ENCODE measurements around the gene WWOX. TPM values are rescaled to one million over a fixed set of nuclear protein-coding genes. Genes with fewer than 3 reads are reported as not detected.

The WWOX gene
- total RNA-seq, 1 donor from 2014 or later, result 16.7 TPM

DNA sequence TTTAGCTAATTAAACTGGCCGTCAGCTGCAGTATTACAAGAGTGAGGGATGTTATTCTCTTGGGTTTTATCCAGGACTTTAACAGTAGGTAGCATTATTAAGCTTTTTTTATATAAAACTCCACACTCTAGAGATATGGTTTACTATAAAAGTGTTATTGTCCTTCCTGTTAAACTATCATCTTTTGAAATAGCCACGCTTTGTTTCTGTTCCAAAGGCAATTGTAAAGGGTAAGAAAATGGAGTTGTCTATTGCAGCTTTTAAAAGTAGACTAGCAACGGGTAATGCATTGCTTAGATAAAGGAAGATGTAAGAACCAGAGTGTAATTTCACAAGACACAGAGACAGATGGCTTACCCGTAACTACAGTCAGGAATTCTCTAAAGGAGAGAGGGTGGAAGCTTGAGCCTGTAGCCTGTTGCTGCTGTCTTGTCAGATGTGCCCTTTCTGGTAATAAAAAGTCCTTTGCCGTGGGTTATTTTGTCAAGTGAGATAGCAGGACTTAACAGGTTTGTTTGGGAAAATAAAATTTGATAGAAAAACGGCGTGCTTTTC, 56.4 kb downstream of the WWOX start:
- Histone ChIP-seq H3K9me3 (ENCODE audit: control insufficient read depth in 3 of 3, low read length in 3 of 3) (no peaks in the 10 kb centered on the region), H3K27ac (ENCODE audit: low read depth, low read length) (no peak overlapping the region), H3K9ac (ENCODE audit: low read depth in 1 of 3, low read length in 3 of 3) (no peak overlapping the region), H3K4me1 (ENCODE audit: control insufficient read depth in 3 of 3, insufficient read depth in 3 of 3, low read length in 3 of 3) (no peaks in the 10 kb centered on the region), H3K4me3 (ENCODE audit: low read length in 3 of 3) (no peak overlapping the region), H3K36me3 (ENCODE audit: control insufficient read depth in 3 of 3, insufficient read depth in 3 of 3, low read length in 3 of 3) (no peaks in the 10 kb centered on the region), H3K27me3 (ENCODE audit: control insufficient read depth in 3 of 3, insufficient read depth in 3 of 3, low read length in 3 of 3) (no peaks in the 10 kb centered on the region)

DNA sequence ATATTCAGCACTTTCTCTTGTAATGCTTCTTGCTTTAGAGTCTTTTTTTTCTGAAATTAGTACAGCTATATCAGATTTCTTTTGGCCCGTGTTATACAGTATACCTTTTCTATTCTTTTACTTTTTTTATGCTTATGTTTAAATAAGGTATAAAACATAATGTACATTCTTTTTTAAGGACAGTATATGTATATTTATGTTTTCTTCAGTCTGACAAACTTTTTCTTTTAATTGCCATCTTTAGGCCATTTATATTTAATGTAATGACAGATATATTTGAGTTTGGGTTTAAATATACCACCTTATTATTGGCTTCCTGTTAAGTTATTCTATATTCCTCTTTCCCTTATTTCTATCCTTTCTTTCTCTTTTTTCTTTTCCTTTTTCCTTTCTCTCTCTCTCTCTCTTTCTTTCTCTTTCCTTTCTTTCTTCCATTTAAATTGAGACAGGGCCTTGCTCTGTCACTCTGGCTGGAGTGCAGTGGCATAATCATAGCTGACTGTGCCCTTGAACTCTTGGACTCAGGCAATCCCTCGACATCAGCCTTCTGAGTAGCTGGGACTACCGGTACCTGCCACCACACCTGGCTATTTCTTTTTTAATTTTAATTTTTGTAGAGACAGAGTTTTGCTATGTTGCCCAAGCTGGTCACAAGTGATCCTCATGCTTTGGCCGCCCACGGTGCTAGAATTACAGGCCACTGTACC, 61.7 kb downstream of the WWOX start:
- peaks cover 0 to 3% (median 0%) of the 10 kb centered on the region in 3 donors for H3K36me3 ChIP-seq (ENCODE audit: control insufficient read depth in 3 of 3, insufficient read depth in 3 of 3, low read length in 3 of 3)
- H3K4me3 ChIP-seq (ENCODE audit: low read length in 3 of 3), result no peak overlapping the region
- no peaks in the 10 kb centered on the region for H3K27me3 ChIP-seq (ENCODE audit: control insufficient read depth in 3 of 3, insufficient read depth in 3 of 3, low read length in 3 of 3)
- H3K9ac ChIP-seq (ENCODE audit: low read depth in 1 of 3, low read length in 3 of 3), result no peak overlapping the region
- no peaks in the 10 kb centered on the region for H3K4me1 ChIP-seq (ENCODE audit: control insufficient read depth in 3 of 3, insufficient read depth in 3 of 3, low read length in 3 of 3)
- H3K9me3 ChIP-seq (ENCODE audit: control insufficient read depth in 3 of 3, low read length in 3 of 3), result no peaks in the 10 kb centered on the region
- no peak overlapping the region for H3K27ac ChIP-seq (ENCODE audit: low read depth, low read length)

DNA sequence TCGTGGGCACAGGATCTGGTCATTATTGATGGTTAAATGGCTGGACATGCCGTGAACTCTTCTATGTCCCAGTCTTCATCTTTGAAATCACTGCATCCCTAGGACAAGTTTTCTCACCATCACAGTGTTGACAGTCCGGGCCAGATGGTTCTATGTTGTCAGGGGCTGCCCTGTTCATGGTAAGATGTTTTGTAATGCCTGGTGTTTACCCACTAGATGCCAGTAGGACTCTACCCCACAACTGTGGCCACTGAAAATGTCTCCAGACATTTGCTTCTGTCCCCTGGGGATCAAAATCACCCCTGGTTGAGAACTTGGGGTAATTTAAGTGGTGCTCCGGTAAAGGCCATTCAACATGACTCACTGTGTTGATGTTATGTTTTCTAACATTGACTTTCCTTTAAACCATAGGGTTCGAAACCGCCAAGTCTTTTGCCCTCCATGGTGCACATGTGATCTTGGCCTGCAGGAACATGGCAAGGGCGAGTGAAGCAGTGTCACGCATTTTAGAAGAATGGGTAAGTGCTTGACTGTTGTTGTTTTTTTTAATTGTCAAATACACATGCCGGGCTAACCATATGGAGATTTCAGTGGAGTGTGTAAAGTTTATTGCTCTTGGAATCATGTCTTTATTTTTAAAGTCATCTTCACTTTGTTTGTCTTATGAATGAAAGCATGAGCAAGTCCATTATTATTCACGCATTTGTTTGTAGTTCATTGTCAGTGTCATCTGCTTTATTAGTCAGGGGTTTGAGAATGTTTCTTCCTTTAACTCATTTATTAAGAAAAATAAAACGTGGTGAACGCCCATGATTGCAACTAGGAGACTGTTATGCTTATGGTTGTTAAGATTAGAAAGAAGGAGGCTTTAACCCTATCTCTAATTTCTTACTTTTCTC, 64.6 kb downstream of the WWOX start:
- no peaks in the 10 kb centered on the region for H3K9me3 ChIP-seq (ENCODE audit: control insufficient read depth in 3 of 3, low read length in 3 of 3)

DNA sequence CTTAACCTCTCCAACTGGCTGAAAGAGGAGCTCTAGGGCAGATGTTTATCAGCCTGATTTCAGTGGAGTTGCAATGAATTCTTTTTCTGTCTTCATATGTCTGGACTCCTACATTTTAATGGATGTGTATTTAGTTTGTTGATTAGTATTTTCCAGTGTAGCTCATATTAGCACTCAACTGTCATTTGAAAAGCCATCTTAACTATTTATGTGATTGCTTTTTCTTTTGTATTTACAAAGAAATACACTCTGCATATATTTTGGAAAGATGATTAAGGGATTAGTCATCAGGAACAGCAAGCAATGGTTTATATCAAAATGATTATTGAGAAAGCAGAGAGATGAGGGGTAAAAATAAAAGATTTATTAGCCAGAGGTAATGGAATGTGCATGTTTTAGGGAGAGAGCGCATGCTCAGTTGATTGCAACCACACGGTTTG, 71.1 kb downstream of the WWOX start:
- H3K4me1 ChIP-seq (ENCODE audit: control insufficient read depth in 3 of 3, insufficient read depth in 3 of 3, low read length in 3 of 3), result no peaks in the 10 kb centered on the region

More for the DNA sequence above, 64.6 kb downstream of the WWOX start:
- no peak overlapping the region for H3K27ac ChIP-seq (ENCODE audit: low read depth, low read length)
- H3K36me3 ChIP-seq (ENCODE audit: control insufficient read depth in 3 of 3, insufficient read depth in 3 of 3, low read length in 3 of 3), result peaks cover 0 to 3% (median 0%) of the 10 kb centered on the region in 3 donors
- no peak overlapping the region for H3K9ac ChIP-seq (ENCODE audit: low read depth in 1 of 3, low read length in 3 of 3)
- no peaks in the 10 kb centered on the region for H3K4me1 ChIP-seq (ENCODE audit: control insufficient read depth in 3 of 3, insufficient read depth in 3 of 3, low read length in 3 of 3)
- H3K27me3 ChIP-seq (ENCODE audit: control insufficient read depth in 3 of 3, insufficient read depth in 3 of 3, low read length in 3 of 3), result no peaks in the 10 kb centered on the region
- no peak overlapping the region for H3K4me3 ChIP-seq (ENCODE audit: low read length in 3 of 3)

DNA sequence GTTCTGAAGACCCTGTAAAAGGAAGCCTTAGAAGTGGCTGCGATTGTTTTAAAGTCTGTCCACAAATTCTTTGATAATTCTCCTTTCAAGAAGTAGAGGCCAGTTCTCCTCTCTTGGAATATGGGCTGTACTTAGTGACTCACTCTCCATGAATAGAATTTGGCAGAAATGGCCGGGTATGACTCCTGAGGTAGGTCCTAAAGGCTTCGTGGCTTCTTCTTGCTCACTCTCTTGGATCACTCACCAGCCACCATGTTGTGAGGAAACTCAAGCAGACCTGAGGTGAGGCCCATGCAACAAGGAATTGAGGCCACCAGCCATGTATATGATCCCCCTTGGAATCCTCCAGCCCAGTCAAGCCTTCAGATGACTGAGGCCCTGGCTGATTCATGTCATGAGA, 75.8 kb downstream of the WWOX start:
- no peak overlapping the region for H3K27ac ChIP-seq (ENCODE audit: low read depth, low read length)
- H3K4me3 ChIP-seq (ENCODE audit: low read length in 3 of 3), result no peak overlapping the region
- no peaks in the 10 kb centered on the region for H3K36me3 ChIP-seq (ENCODE audit: control insufficient read depth in 3 of 3, insufficient read depth in 3 of 3, low read length in 3 of 3)
- no peaks in the 10 kb centered on the region for H3K9me3 ChIP-seq (ENCODE audit: control insufficient read depth in 3 of 3, low read length in 3 of 3)
- no peaks in the 10 kb centered on the region for H3K4me1 ChIP-seq (ENCODE audit: control insufficient read depth in 3 of 3, insufficient read depth in 3 of 3, low read length in 3 of 3)
- H3K9ac ChIP-seq (ENCODE audit: low read depth in 1 of 3, low read length in 3 of 3), result no peak overlapping the region
- H3K27me3 ChIP-seq (ENCODE audit: control insufficient read depth in 3 of 3, insufficient read depth in 3 of 3, low read length in 3 of 3), result no peaks in the 10 kb centered on the region

More for the DNA sequence above, 71.1 kb downstream of the WWOX start:
- H3K27ac ChIP-seq (ENCODE audit: low read depth, low read length), result no peak overlapping the region
- H3K27me3 ChIP-seq (ENCODE audit: control insufficient read depth in 3 of 3, insufficient read depth in 3 of 3, low read length in 3 of 3), result no peaks in the 10 kb centered on the region
- no peaks in the 10 kb centered on the region for H3K9me3 ChIP-seq (ENCODE audit: control insufficient read depth in 3 of 3, low read length in 3 of 3)
- no peaks in the 10 kb centered on the region for H3K36me3 ChIP-seq (ENCODE audit: control insufficient read depth in 3 of 3, insufficient read depth in 3 of 3, low read length in 3 of 3)
- no peak overlapping the region for H3K4me3 ChIP-seq (ENCODE audit: low read length in 3 of 3)
- H3K9ac ChIP-seq (ENCODE audit: low read depth in 1 of 3, low read length in 3 of 3), result no peak overlapping the region

DNA sequence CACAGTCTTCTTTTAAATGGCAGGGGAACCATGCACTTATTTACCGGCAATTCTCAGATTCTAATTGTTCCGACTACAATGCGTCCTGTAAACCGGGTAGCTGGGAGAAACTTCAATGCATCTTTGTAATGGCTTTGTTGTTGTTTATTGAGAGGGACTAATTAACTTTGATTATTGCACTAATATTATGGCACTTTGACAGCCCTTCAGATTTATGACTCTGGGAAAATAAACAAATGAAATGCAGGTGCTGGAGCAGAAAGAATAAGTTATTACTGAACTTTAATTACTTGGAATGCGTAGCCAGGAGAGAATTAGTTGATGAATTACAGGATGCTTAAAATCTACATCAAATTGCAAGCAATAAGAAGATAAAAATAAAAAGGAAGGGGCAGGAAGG, 77.0 kb downstream of the WWOX start:
- Histone ChIP-seq H3K9ac (ENCODE audit: low read depth in 1 of 3, low read length in 3 of 3) (no peak overlapping the region), H3K27me3 (ENCODE audit: control insufficient read depth in 3 of 3, insufficient read depth in 3 of 3, low read length in 3 of 3) (no peaks in the 10 kb centered on the region), H3K4me1 (ENCODE audit: control insufficient read depth in 3 of 3, insufficient read depth in 3 of 3, low read length in 3 of 3) (no peaks in the 10 kb centered on the region), H3K27ac (ENCODE audit: low read depth, low read length) (no peak overlapping the region), H3K4me3 (ENCODE audit: low read length in 3 of 3) (no peak overlapping the region), H3K9me3 (ENCODE audit: control insufficient read depth in 3 of 3, low read length in 3 of 3) (no peaks in the 10 kb centered on the region), H3K36me3 (ENCODE audit: control insufficient read depth in 3 of 3, insufficient read depth in 3 of 3, low read length in 3 of 3) (no peaks in the 10 kb centered on the region)

DNA sequence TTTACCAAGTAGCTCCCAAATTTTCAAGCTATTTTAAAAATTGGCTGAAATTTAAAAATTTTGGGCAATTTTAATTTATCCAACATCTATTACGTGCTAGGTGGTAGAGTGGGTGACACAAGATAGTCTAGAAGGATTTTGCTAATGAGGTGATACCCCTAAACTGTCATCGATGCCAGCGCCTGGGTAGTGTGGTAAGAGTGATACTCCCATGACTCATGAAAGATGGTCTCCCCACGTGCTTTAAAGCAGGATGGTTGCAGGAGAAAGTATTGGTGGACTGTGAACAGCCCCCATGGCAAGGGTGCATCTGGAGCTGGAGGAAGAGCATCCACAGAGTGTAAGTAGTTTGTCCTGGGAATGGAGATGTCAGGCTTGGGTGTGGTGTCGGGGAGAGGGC, 77.8 kb downstream of the WWOX start:
- Histone ChIP-seq H3K27ac (ENCODE audit: low read depth, low read length) (no peak overlapping the region), H3K27me3 (ENCODE audit: control insufficient read depth in 3 of 3, insufficient read depth in 3 of 3, low read length in 3 of 3) (no peaks in the 10 kb centered on the region), H3K9me3 (ENCODE audit: control insufficient read depth in 3 of 3, low read length in 3 of 3) (no peaks in the 10 kb centered on the region), H3K4me1 (ENCODE audit: control insufficient read depth in 3 of 3, insufficient read depth in 3 of 3, low read length in 3 of 3) (no peaks in the 10 kb centered on the region), H3K36me3 (ENCODE audit: control insufficient read depth in 3 of 3, insufficient read depth in 3 of 3, low read length in 3 of 3) (no peaks in the 10 kb centered on the region), H3K9ac (ENCODE audit: low read depth in 1 of 3, low read length in 3 of 3) (no peak overlapping the region), H3K4me3 (ENCODE audit: low read length in 3 of 3) (no peak overlapping the region)

DNA sequence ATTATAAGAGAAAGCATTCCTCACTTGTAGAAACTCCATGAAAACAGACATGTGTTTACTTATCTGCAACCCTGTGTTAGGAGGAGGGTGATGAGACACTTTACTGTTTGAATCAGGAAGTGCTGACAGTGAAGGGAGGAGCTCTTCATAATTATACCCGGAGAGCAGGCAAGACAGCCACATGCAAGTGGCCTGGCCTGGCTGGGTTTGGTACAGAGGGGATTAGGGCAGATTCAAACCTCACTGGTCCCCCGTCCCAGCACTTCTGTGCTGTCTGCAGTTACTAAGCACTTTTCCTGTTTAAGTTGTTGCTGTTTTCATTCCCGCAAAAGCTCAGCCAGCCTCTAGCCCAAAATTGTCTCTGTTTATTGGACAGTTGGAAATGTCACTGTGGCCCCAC, 78.5 kb downstream of the WWOX start:
- Histone ChIP-seq H3K9ac (ENCODE audit: low read depth in 1 of 3, low read length in 3 of 3) (no peak overlapping the region), H3K9me3 (ENCODE audit: control insufficient read depth in 3 of 3, low read length in 3 of 3) (no peaks in the 10 kb centered on the region), H3K36me3 (ENCODE audit: control insufficient read depth in 3 of 3, insufficient read depth in 3 of 3, low read length in 3 of 3) (no peaks in the 10 kb centered on the region), H3K4me3 (ENCODE audit: low read length in 3 of 3) (no peak overlapping the region), H3K4me1 (ENCODE audit: control insufficient read depth in 3 of 3, insufficient read depth in 3 of 3, low read length in 3 of 3) (no peaks in the 10 kb centered on the region), H3K27me3 (ENCODE audit: control insufficient read depth in 3 of 3, insufficient read depth in 3 of 3, low read length in 3 of 3) (no peaks in the 10 kb centered on the region), H3K27ac (ENCODE audit: low read depth, low read length) (no peak overlapping the region)

DNA sequence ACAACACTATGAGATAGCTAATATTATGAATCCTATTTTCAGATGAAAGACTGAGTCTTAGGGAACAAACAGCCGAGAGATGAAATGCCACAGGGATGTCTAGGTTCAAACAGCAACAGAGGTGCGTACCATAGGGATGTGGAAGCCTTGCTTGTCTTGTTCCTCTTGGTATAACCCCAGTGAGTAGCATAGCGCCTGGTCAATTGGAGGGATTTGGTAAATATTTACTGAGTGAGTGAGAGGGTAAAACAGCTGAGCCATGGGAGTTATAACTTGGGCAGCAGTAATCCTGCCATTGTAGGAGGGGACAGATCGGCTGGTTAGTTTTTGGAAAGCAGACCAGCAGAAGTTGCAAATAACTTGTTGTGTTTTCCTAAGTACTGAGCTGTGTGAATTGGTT, 80.2 kb downstream of the WWOX start:
- no peaks in the 10 kb centered on the region for H3K9me3 ChIP-seq (ENCODE audit: control insufficient read depth in 3 of 3, low read length in 3 of 3)
- H3K9ac ChIP-seq (ENCODE audit: low read depth in 1 of 3, low read length in 3 of 3), result no peak overlapping the region
- H3K27ac ChIP-seq (ENCODE audit: low read depth, low read length), result no peak overlapping the region
- H3K4me3 ChIP-seq (ENCODE audit: low read length in 3 of 3), result no peak overlapping the region
- no peaks in the 10 kb centered on the region for H3K36me3 ChIP-seq (ENCODE audit: control insufficient read depth in 3 of 3, insufficient read depth in 3 of 3, low read length in 3 of 3)
- no peaks in the 10 kb centered on the region for H3K27me3 ChIP-seq (ENCODE audit: control insufficient read depth in 3 of 3, insufficient read depth in 3 of 3, low read length in 3 of 3)
- H3K4me1 ChIP-seq (ENCODE audit: control insufficient read depth in 3 of 3, insufficient read depth in 3 of 3, low read length in 3 of 3), result no peaks in the 10 kb centered on the region

DNA sequence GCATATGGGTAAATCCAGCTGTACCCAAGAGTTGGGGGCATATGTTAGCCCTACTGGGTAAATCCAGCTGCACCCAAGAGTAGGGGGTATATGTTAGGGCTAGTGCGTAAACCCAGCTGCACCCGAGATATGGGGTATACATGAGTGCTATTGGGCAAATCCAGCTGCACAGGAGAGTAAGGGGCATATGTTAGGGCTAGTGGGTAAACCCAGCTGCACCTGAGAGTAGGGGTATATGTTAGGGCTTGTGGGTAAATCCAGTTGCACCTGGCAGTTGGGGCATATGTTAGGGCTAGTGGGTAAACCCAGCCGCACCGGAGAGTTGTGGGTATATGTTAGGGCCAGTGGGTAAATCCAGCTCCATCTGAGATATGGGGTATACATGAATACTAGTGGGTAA, 80.9 kb downstream of the WWOX start:
- H3K9me3 ChIP-seq (ENCODE audit: control insufficient read depth in 3 of 3, low read length in 3 of 3), result no peaks in the 10 kb centered on the region
- H3K9ac ChIP-seq (ENCODE audit: low read depth in 1 of 3, low read length in 3 of 3), result no peak overlapping the region
- no peaks in the 10 kb centered on the region for H3K36me3 ChIP-seq (ENCODE audit: control insufficient read depth in 3 of 3, insufficient read depth in 3 of 3, low read length in 3 of 3)
- H3K27me3 ChIP-seq (ENCODE audit: control insufficient read depth in 3 of 3, insufficient read depth in 3 of 3, low read length in 3 of 3), result no peaks in the 10 kb centered on the region
- no peak overlapping the region for H3K27ac ChIP-seq (ENCODE audit: low read depth, low read length)
- no peak overlapping the region for H3K4me3 ChIP-seq (ENCODE audit: low read length in 3 of 3)
- H3K4me1 ChIP-seq (ENCODE audit: control insufficient read depth in 3 of 3, insufficient read depth in 3 of 3, low read length in 3 of 3), result no peaks in the 10 kb centered on the region
